GM06990 (cell line): ENCODE data around the gene RRP8.

Source experiments
- DNase-seq: peaks from one replicate; pipeline ENCODE4 v3.0.0-alpha.2; 2011; ENCODE audit not compliant: insufficient read length; ENCODE audit errors: extremely low read depth
- H3K27me3 ChIP-seq: replicated peaks from 2 replicates; pipeline ENCODE4 v1.6.0; 2011; ENCODE audit warnings: low read length; ENCODE audit not compliant: control insufficient read depth, insufficient read depth
- H3K36me3 ChIP-seq: 2 replicates; pipeline ENCODE4 v1.5.1; 2011; ENCODE audit warnings: low read length; ENCODE audit not compliant: control insufficient read depth, insufficient read depth
- H3K4me3 ChIP-seq: replicated peaks from 2 replicates; pipeline ENCODE4 v1.5.1; 2011; ENCODE audit warnings: low read depth, mild to moderate bottlenecking, control low read depth, low read length
- TF ChIP-seq, protein P1 (sequence below): IDR thresholded peaks from 2 replicates; pipeline ENCODE4 v1.5.1; 2011; ENCODE audit warnings: low read length, control low read depth, mild to moderate bottlenecking, inconsistent platforms; ENCODE audit not compliant: insufficient read depth, poor library complexity, severe bottlenecking

RRP8 gene

DNA sequence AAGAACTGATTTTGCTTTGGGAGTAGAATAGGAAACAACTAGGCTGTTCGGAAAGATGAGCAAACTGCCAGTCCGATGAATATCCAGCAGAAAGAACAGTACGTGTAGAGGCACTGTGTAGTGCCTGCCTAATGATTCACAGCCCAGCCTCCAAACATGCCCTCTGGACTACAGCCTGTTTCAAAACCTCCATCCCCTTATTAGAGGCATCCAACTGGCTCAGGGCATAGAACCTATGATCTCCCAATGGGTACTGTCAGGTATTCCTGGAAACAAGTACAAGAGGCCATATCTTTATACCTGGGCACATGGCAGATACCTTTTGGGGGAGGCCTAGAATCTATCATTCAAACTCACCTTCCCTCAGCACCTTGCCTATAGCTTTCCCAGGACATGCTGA is 4.9 kb downstream of the RRP8 start:
- TF ChIP-seq, protein P1, sequence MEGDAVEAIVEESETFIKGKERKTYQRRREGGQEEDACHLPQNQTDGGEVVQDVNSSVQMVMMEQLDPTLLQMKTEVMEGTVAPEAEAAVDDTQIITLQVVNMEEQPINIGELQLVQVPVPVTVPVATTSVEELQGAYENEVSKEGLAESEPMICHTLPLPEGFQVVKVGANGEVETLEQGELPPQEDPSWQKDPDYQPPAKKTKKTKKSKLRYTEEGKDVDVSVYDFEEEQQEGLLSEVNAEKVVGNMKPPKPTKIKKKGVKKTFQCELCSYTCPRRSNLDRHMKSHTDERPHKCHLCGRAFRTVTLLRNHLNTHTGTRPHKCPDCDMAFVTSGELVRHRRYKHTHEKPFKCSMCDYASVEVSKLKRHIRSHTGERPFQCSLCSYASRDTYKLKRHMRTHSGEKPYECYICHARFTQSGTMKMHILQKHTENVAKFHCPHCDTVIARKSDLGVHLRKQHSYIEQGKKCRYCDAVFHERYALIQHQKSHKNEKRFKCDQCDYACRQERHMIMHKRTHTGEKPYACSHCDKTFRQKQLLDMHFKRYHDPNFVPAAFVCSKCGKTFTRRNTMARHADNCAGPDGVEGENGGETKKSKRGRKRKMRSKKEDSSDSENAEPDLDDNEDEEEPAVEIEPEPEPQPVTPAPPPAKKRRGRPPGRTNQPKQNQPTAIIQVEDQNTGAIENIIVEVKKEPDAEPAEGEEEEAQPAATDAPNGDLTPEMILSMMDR = no peak
- Histone ChIP-seq H3K36me3 (peaks cover 32% of the 10 kb centered on the region), H3K27me3 (no peaks in the 10 kb centered on the region), H3K4me3 (no peak overlapping the region)
- no peak for DNase-seq

DNA sequence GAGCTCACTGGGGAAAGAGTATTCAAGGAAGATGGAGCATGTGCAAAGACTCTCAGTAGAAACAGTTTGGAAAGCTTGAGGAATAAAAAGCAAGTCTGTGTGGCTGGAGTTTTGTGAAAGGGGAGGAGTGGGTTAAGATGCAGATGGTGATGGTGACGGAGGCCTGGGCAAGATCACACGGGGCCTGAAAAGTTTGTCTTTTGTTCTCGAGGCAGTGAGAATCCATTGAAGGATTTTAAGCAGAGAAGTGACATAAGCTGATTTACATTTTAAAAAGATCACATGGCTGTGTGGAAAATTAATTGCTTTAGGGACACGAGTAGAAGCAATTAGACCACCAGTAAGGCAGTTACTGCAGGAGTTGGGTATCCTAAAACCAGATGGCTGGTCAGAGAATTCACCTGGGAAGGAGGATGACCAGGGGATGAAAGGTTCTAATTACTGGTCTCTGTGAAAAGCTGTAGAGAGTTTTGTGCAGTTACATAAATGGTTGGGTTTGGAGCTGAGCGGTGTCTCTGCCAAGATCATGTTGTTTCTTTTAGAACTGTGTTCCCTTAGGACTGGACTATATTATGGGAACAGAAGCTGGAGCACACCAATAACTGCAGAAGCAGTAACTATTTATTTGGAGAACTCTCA is 7.1 kb downstream of the RRP8 start:
- H3K4me3 ChIP-seq = no peak overlapping the region
- H3K36me3 ChIP-seq = peaks cover 33% of the 10 kb centered on the region
- TF ChIP-seq, protein P1 = no peak
- H3K27me3 ChIP-seq = no peaks in the 10 kb centered on the region
- no peak for DNase-seq

DNA sequence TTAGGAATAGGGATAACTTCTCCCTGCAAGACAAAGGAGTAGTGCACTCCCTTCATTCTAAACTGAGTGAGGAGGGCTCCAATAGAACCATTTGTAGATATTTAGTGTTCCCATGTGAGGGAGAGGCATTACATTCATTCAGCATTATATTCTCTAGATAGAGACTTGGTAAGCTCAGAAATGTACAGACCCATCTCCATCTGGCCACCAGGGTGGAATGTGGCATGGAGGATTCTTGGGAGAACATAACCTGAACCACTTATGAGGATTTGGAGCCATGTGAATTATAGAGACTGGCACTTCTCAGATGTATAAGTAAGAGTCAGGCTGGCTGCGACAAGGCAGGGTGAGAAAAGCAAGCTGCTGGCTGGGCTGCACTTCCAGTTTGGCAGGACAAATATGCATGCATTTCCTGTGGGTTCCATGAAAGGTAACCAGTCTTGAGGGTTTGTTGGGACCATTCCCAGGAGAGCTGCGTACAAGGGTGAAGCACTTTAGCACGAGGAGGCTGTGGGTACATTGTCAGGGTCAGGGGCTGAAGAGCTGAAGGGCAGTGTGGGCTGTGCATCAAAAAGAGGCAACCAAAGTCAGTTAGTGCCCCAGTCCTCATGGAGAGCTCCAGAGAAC is 9.2 kb downstream of the RRP8 start:
- no peak for DNase-seq
- Histone ChIP-seq H3K36me3 (peaks cover 17% of the 10 kb centered on the region), H3K4me3 (no peak overlapping the region), H3K27me3 (no peaks in the 10 kb centered on the region)
- TF ChIP-seq, protein P1 = no peak

DNA sequence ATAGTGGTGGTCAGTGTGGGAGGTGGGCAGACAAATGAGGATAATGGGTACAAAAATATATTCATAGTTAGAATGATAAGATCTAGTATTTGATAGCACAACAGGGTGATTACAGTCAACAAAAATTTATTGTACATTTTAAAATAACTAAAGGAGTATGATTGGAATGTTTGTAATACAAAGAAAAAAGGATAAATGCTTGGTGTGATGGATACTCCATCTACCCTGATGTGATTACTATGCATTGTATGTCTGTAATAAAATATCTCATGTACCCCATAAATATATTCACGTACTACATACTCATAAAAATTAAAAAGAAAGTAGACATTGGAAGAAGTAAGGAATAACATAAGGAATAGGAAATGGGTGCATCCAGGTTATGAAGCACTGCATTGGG is 15.4 kb downstream of the RRP8 start:
- no peak overlapping the region for H3K4me3 ChIP-seq
- H3K27me3 ChIP-seq = no peaks in the 10 kb centered on the region
- TF ChIP-seq, protein P1 = no peak
- no peaks in the 10 kb centered on the region; the same call in none of the 2 replicates for H3K36me3 ChIP-seq
- DNase-seq = no peak

DNA sequence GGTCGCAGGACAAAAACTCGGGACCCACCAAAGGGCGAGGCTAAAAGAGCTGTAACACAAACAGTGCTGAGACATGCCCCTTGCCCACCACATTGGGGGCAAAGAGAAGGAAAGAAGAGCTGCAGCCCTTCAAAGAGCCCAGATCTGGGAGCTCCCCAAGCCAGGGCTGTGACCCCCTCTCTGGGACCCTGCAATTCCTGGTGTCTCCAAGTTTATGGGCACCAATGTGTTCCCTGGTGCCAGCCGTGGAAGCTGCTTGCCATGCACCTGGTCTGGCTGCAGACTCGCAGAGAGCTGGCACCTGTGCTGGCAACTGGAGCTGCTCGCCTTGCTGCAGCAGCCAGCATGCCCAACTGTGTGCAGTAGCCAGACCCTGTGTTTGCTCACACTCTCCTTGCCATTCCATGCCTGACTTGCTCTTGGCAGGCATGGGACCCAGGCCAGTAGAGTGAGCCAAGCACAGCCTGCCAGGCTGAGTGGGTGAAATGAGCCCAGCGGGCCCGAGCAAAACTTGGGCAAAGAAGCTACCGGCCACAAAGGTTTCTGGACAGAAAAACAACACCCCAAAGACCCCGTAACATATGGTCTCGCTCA is 16.0 kb downstream of the RRP8 start:
- TF ChIP-seq, protein P1 = no peak
- DNase-seq = no peak
- no peaks in the 10 kb centered on the region; the same call in none of the 2 replicates for H3K36me3 ChIP-seq
- H3K4me3 ChIP-seq = no peak overlapping the region
- no peaks in the 10 kb centered on the region for H3K27me3 ChIP-seq
